GM23248 (cell line): Measurements from ENCODE around the gene PKNOX2.

Source experiments
- EZH2 ChIP-seq: fragments of 200-600 bp; sonication (generic); IDR thresholded peaks from 2 replicates; pipeline ENCODE4 v1.6.1; 2018; ENCODE audit warnings: antibody characterized with exemption, mild to moderate bottlenecking; ENCODE audit not compliant: insufficient read depth, poor library complexity, severe bottlenecking
- EZH2phosphoT487 ChIP-seq: fragments of 200-600 bp; sonication (generic); IDR thresholded peaks from 2 replicates; pipeline ENCODE4 v1.6.1; 2018; ENCODE audit warnings: antibody characterized with exemption, moderate library complexity, mild to moderate bottlenecking, low read depth; ENCODE audit not compliant: insufficient read depth

DNA sequence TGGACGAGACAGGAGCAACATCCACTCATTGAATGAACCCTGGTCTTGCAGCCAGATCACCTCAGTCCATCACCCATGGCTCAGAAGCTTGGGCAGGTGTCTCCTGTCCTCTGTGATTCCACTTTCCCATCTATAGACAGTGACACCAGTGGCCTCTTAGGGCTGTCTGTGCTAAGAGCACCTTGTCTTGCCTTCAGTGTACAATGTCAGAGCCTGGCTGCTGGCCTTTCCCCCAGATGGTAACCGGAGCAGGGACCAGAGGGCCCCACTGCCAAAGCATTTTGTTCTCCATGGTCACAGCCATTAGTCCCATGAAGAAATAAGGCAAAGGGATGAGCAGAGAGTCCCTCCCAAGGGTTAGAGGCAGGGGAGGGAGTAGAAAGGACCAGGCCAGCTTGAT, 35.4 kb downstream of the PKNOX2 start:
- TF ChIP-seq EZH2 (no peak), EZH2phosphoT487 (no peak)
